ENCODE results near the gene POLE3.

POLE3 gene

GRCh38 chr9:113398796-113399195 is 11.7 kb downstream of the POLE3 start:
- no peak for TF ChIP-seq FOXM1 (IDR thresholded peaks at IDR 0.05; ENCODE audit: borderline replicate concordance, low read depth)

DNA sequence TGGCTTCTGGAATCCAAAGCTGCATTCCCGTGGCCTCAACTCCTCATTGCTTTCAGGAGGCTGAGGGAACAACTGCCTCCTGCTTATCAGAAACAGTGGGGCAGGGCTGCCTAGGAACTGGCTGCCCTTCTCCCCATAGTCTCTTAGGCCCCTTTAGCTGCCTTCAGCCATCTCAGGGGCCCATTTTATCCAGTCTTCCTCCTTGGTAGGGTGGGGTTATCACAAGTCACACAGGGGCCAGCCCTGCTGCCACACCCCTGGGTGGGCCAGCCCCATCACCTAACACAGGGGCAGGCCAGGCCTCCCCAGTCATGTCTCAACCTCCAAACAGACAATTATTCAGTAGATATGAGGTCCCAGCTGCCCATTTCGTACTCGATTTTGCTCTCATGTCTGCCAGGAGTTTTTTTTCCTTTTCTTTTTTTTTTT is 13.3 kb downstream of the POLE3 start:
- no peak for TF ChIP-seq NFIC (IDR thresholded peaks at IDR 0.05)
- no peak for TF ChIP-seq FOXM1 (IDR thresholded peaks at IDR 0.05; ENCODE audit: borderline replicate concordance, low read depth)
- TF ChIP-seq EP300 (IDR thresholded peaks at IDR 0.05; ENCODE audit: borderline replicate concordance) = no peak
- no peak for TF ChIP-seq TAF1 (IDR thresholded peaks at IDR 0.05; ENCODE audit: low read depth)
- no peak for TF ChIP-seq REST (IDR thresholded peaks at IDR 0.05; ENCODE audit: low read depth)
- TF ChIP-seq RAD21 (IDR thresholded peaks at IDR 0.05; ENCODE audit: low read depth) = no peak
- TF ChIP-seq CREB1 (IDR thresholded peaks at IDR 0.05; ENCODE audit: low read depth) = no peak
- TF ChIP-seq, protein P1, sequence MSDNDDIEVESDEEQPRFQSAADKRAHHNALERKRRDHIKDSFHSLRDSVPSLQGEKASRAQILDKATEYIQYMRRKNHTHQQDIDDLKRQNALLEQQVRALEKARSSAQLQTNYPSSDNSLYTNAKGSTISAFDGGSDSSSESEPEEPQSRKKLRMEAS (IDR thresholded peaks at IDR 0.05) = no peak
- no peak for TF ChIP-seq CEBPB (IDR thresholded peaks at IDR 0.05)
- no peak for TF ChIP-seq TCF12 (IDR thresholded peaks at IDR 0.05; ENCODE audit: low read depth)
- TF ChIP-seq USF1 (IDR thresholded peaks at IDR 0.05) = no peak
- TF ChIP-seq TEAD4 (IDR thresholded peaks at IDR 0.05) = no peak
- no peak for TF ChIP-seq ZBTB7A (IDR thresholded peaks at IDR 0.05; ENCODE audit: low read depth)

DNA sequence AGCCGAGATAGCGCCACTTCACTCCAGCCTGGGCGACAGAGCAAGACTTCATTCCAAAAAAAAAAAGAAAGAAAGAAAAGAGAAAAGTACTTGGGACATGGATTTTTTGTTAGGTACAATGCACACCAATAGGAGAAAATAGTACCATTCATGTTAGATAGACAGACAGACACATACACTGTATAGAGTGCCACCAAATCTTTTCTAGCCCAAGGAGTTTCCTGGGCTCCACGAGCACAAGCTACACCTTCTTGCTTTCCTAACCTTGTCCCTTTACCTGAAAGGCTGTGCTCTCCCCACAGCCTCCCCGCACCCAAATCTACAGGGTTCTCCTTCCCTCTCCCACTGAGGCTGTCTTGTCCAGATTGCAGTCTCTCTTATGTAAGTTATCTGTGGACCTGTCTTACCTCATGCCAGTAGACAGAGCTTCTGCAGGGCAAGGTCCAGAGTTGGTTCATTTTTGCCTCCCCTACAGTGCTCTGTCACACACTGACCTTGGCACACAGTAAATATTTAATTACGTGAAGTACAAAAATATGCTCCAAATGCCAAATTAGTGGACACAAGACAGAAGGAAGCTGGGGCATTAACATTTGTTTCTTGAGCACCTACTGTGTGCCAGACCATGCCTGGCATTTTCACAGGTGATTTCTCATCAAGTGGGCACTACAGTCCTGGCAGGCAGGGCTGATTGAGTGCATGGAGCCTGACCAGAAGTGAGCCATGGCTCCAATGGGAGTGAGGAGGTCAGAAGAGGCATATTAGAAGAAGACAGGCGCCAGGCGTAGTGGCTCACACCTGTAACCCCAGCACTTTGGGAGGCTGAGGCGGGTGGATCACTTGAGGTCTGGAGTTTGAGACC is 15.2 kb downstream of the POLE3 start:
- TF ChIP-seq YY1 (IDR thresholded peaks at IDR 0.05; ENCODE audit: low read depth) (no peak), FOXM1 (IDR thresholded peaks at IDR 0.05; ENCODE audit: borderline replicate concordance, low read depth) (no peak), CREB1 (IDR thresholded peaks at IDR 0.05; ENCODE audit: low read depth) (no peak), REST (IDR thresholded peaks at IDR 0.05; ENCODE audit: low read depth) (no peak), TAF1 (IDR thresholded peaks at IDR 0.05; ENCODE audit: low read depth) (no peak)

GRCh38 chr9:113393281-113393680 is 17.2 kb downstream of the POLE3 start:
- TF ChIP-seq RAD21 (IDR thresholded peaks at IDR 0.05; ENCODE audit: low read depth) = no peak
- TF ChIP-seq ZBTB7A (IDR thresholded peaks at IDR 0.05; ENCODE audit: low read depth) = no peak
- TF ChIP-seq TEAD4 (IDR thresholded peaks at IDR 0.05) = no peak
- no peak for TF ChIP-seq NFIC (IDR thresholded peaks at IDR 0.05)
- TF ChIP-seq CEBPB (IDR thresholded peaks at IDR 0.05) = no peak
- TF ChIP-seq, protein P1 (IDR thresholded peaks at IDR 0.05) = no peak
- no peak for TF ChIP-seq EGR1 (IDR thresholded peaks at IDR 0.05)
- TF ChIP-seq USF1 (IDR thresholded peaks at IDR 0.05) = no peak
- TF ChIP-seq YY1 (IDR thresholded peaks at IDR 0.05; ENCODE audit: low read depth) = no peak
- no peak for TF ChIP-seq EP300 (IDR thresholded peaks at IDR 0.05; ENCODE audit: borderline replicate concordance)
- TF ChIP-seq TCF12 (IDR thresholded peaks at IDR 0.05; ENCODE audit: low read depth) = no peak
- TF ChIP-seq CREB1 (IDR thresholded peaks at IDR 0.05; ENCODE audit: low read depth) = no peak

GRCh38 chr9:113391917-113392316 is 18.6 kb downstream of the POLE3 start:
- TF ChIP-seq NFIC (IDR thresholded peaks at IDR 0.05) (no peak), FOXM1 (IDR thresholded peaks at IDR 0.05; ENCODE audit: borderline replicate concordance, low read depth) (no peak), TCF12 (IDR thresholded peaks at IDR 0.05; ENCODE audit: low read depth) (no peak), RAD21 (IDR thresholded peaks at IDR 0.05; ENCODE audit: low read depth) (no peak), USF1 (IDR thresholded peaks at IDR 0.05) (no peak), ZBTB7A (IDR thresholded peaks at IDR 0.05; ENCODE audit: low read depth) (no peak), CREB1 (IDR thresholded peaks at IDR 0.05; ENCODE audit: low read depth) (no peak), EP300 (IDR thresholded peaks at IDR 0.05; ENCODE audit: borderline replicate concordance) (no peak), TEAD4 (IDR thresholded peaks at IDR 0.05) (no peak), YY1 (IDR thresholded peaks at IDR 0.05; ENCODE audit: low read depth) (no peak), CEBPB (IDR thresholded peaks at IDR 0.05) (no peak), TAF1 (IDR thresholded peaks at IDR 0.05; ENCODE audit: low read depth) (no peak), EGR1 (IDR thresholded peaks at IDR 0.05) (no peak), REST (IDR thresholded peaks at IDR 0.05; ENCODE audit: low read depth) (no peak)
- TF ChIP-seq, protein P1 (IDR thresholded peaks at IDR 0.05) = no peak
